DMS 273 (cell line): ENCODE measurements around the gene PTPRO.

Experiments
- DNase-seq: peaks from one replicate; lab custom pipeline; 2025; ENCODE audit not compliant: unreplicated experiment; lab: John Stamatoyannopoulos, UW

The PTPRO gene

DNA sequence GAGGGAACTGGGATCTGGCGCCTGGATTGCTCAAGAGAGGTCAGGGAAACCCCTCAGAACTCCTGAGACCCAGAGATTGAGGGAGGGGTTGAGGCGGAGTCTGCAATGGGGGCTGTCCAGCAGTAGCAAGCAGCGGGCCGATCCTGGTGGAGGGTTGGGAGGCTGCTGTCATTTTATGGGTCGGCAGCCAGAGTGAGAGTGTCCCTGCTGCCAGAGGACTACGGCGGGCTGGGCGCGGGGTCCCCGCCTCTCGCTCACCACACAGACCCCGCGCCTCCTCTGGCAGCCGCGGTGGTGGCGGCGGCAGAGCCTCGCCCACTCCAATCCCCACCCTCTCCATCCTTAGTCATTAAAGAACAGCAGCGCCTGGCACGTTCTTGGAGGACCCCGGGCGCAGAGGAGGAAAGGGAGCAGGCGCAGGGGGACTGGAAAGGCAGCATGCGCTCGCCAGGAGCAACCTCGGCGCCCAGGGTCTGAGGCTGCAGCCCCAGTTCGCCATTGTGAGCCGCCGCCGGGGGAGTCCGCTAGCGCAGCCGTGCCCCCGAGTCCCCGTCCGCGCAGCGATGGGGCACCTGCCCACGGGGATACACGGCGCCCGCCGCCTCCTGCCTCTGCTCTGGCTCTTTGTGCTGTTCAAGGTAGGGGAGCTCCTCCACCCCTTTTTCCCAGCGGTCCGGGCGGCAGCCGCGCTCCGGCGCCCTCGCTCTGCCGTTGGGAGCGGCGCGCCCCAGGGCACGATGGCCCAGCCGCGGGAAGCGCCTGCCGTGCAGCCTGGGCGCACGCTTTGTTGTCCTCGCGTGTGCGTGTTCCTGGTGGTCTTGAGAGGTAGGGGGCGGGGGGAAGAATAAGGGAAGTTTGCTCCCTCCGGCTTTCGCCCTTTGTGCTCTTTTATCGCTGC, at the start of gene PTPRO:
PTPRO (plus strand) TSS at position 345 of the 898 bp plus-strand sequence.
- DNase-seq, result peak; percentile 65

GRCh38 chr12:15273896-15274295, 48.4 kb upstream of the PTPRO start:
- no peak for DNase-seq

DNA sequence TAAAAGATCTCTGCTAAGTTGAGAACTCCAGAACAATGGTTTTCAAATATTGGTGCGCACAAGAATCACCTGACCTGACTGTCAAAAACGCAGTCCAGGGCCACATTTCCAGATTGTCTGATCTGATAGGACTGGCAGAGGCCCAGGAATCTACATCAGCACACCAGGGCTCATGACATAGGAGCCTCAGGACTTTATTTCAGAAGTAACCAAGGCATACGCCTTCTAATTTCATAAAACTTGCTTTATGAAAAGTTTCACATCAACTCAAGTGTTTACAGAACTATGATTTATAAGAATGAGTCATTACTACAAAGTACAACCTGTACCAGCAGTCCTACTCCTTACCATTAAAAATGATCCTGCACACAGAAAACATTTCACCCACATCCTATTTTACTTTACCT, 47.7 kb upstream of the PTPRO start:
- DNase-seq, result no peak

GRCh38 chr12:15276088-15276698, 46.1 kb upstream of the PTPRO start:
- DNase-seq, result peak; percentile 62

- DNase-seq, result peak; percentile 47
These were observed 43.3 kb upstream of the PTPRO start for GRCh38 chr12:15278816-15279658.

- no peak for DNase-seq
These were observed 41.4 kb upstream of the PTPRO start for GRCh38 chr12:15280930-15281329.

- no peak for DNase-seq
These were observed 33.1 kb upstream of the PTPRO start for GRCh38 chr12:15289192-15289591.

DNA sequence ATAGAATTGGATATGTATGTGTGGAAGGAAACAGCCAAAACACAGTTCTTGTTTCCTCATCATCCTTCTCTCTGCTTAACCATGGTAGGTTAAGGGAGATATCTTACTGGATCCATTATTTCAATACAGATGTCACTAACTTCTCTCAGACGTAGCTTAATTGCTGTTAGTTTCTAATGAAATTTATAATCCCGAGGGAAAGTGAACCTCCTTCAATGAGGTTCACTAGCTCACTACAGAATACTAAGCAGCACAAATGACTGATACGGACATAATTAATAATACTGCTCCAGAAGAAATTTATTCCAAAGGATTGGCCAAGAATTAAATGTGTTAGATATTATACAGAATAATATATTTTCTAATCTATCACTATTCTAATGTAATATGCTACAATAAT, 28.6 kb upstream of the PTPRO start:
- DNase-seq, result no peak

GRCh38 chr12:15299947-15300346, 22.4 kb upstream of the PTPRO start:
- no peak for DNase-seq

DNA sequence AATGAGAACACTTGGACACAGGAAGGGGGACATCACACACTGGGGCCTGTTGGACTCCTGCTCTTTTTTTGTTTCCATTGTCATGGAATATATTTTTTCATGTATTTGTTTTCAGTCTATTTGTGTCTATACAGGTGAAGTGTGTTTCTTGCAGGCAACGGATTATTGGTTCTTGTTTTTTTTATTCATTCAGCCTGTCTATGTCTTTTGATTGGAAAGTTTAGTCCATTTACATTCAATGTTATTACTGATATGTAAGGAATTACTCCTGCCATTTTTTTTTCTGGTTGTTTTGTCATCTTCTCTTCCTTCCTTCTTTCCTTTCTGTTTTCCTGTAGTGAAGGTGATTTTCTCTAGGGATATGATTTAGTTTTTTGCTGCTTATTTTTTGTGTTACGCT, 18.0 kb upstream of the PTPRO start:
- no peak for DNase-seq

DNA sequence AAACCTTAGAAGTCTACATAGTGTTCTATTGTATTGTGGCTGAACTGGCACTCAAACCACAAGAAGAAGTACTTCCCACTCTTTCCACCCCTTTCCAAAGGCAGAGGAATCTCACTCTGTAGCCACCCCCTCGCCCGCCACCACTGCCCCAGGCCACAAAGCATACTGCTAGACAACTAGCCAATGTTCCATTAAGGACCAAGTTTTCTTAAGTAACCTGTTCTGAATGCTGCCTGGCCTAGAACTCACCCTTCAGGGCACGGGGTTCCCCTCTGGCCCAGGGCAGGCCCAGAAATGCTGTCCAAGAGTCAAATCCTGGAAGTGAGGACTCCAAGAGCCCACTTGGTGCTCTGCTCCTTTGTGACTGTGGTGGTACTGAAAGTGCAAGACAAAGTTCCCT, 15.7 kb upstream of the PTPRO start:
- no peak for DNase-seq

GRCh38 chr12:15307079-15307478, 15.2 kb upstream of the PTPRO start:
- no peak for DNase-seq

GRCh38 chr12:15318841-15319240, 3.5 kb upstream of the PTPRO start:
- no peak for DNase-seq

DNA sequence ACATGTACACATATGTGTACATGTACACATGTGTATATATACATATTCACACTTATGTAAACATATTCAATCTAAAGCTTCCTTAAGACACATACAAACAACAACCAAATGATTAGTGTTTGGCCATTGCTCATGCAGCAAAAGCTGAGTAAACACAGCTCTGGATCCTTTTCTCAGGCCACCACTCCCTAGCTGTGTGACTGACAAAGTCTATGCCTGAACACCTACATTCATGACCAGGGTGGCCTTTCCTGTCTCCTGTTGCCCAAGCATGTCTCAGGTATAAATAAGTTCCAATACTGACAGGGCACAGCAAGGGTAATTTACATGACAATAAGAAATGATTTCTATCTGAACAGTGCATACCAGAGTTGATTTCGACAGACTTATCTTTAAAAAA, 1.4 kb upstream of the PTPRO start:
- no peak for DNase-seq

- DNase-seq, result no peak
These were observed 1.2 kb downstream of the PTPRO start for GRCh38 chr12:15323480-15323879.

DNA sequence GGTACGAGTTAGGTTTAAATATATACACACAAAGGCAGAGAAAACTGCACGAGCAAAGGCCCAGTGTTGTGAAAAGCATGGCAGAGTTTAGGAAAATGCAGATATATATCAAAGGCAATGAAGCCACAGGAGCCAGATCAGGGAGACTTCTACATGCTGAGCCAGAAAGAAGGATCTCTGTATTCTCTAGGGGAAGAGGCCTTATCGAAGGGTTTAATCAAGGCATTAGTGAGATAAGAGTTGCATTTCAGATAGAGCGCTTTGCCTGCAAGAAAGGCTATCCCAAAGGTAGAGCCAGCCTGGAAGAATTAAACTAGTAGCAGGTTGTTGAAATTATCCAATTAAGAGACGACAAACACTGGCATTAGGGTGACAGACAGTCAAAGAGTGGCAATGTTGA, 7.6 kb downstream of the PTPRO start:
- DNase-seq, result no peak

GRCh38 chr12:15334225-15334624, 11.9 kb downstream of the PTPRO start:
- DNase-seq, result no peak

DNA sequence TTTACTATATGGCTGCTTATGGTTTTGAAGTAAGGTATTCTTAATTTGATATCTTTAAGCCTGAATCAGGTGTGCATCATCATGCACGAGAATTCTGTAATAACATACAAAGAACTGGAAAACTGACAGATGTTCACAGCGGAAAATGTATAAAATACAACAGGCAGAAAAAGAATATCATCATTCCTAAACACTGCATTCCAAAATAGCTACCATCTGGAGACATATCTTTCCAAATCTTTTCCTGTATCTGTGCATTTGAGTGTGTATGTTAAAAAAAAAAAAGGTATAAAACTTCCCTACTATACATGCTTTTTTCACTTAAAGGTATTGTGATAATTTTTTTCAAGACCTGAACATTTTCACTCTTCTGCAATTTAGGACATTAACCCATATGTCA, 13.7 kb downstream of the PTPRO start:
- DNase-seq, result no peak

DNA sequence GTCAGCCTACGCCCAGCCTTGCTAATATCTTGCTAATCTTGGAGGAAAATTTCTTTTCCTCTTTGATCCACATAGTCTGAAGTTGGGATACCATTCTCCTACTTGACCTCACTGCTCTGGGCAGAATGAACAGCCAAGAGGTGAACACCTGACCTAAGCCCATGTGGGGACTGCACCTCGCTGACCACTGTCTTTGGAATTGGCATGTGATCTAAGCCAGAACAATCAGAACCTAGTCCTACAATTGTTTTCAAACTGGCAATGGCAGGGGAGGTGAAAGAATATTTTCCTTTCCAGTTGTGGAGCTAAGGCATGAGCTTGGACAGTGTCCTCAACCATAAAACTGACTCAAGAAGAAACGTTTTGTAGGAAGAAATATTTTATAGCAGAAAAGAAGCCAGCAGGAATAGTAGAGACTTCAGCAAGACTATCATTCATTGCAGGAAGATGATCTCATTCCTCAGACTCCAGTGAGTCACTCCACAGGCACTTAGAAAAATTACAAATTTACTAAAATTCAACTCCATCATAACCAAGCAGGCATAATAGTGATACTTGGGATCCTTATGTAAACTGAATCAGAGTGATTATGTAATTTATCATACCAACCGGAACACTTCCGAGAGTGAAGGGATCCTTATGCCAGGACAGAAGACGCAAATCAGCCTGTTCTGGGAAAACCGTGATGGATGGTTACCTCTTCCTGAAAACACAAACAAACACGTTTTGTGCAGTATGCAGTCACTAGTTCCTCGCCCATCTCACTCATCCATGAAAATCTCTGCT, 14.7 kb downstream of the PTPRO start:
- DNase-seq, result no peak

- DNase-seq, result no peak
These were observed 19.1 kb downstream of the PTPRO start for GRCh38 chr12:15341371-15341770.

DNA sequence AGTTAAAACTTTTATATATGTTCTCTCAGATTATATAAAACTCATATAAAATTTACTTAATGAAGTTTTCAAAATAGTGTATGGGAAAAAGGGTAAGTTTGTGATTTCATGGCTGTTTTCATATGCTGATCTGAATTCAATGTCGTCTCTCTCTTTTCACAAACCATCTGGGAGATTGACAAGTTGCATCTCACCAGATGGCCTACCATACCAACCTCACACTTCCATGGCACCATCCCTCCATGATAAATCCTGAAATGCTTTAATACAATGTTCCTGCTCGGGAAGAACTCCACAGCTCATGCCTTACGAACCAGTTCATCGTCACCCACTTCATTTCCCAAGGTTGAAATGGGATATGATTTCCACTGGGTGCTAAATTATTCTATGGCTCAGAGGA, 22.3 kb downstream of the PTPRO start:
- DNase-seq, result no peak
